Left renal pelvis (tissue), 4 donors: Measurements from ENCODE around the gene TSPYL2. TPM values are rescaled to one million over a fixed set of nuclear protein-coding genes. Genes with fewer than 3 reads are reported as not detected.

ENCODE experiments used
- DNase-seq, 4 donors: peaks; one replicate each; pipeline ENCODE4 v3.0.0-alpha.2; 2013; ENCODE audit warnings: low read depth in 4 of 4, low spot score in 3 of 4
- polyA plus RNA-seq, 4 donors: library from polyadenylated mRNA; unstranded; fragments of 120-200 nt; gene quantifications; one replicate each; pipeline ENCODE4 v1.2.1, GENCODE V29; 2013; ENCODE audit not compliant: insufficient read length in 4 of 4

The TSPYL2 gene
- polyA plus RNA-seq, 4 donors = 31.2 to 43.8 (median 34.5) TPM

GRCh38 chrX:53078943-53079342 lies 3.2 kb upstream of the TSPYL2 start:
- DNase-seq = no peak

- DNase-seq = no peak
Measured at GRCh38 chrX:53080628-53081580, 1.3 kb upstream of the TSPYL2 start.

GRCh38 chrX:53082773-53083616 lies 828 bp downstream of the TSPYL2 start:
- DNase-seq = no peak

- DNase-seq = no peak
Measured at GRCh38 chrX:53084043-53084570, 1.9 kb downstream of the TSPYL2 start.

GRCh38 chrX:53084863-53085262 lies 2.7 kb downstream of the TSPYL2 start:
- DNase-seq = no peak

- DNase-seq = no peak
Measured at GRCh38 chrX:53085661-53086229, 3.6 kb downstream of the TSPYL2 start.

- no peak for DNase-seq
Measured at GRCh38 chrX:53086464-53086863, 4.3 kb downstream of the TSPYL2 start.

GRCh38 chrX:53087388-53087831 lies 5.2 kb downstream of the TSPYL2 start:
- DNase-seq = no peak

GRCh38 chrX:53088136-53088974 lies 6.2 kb downstream of the TSPYL2 start:
- DNase-seq = peak in 1 of 4 donors; percentile 60

GRCh38 chrX:53089224-53089842 lies 7.2 kb downstream of the TSPYL2 start:
- no peak for DNase-seq

- no peak for DNase-seq
Measured at GRCh38 chrX:53089925-53090324, 7.8 kb downstream of the TSPYL2 start.

- DNase-seq = no peak
Measured at GRCh38 chrX:53091354-53091753, 9.2 kb downstream of the TSPYL2 start.

GRCh38 chrX:53093177-53093655 lies 11.0 kb downstream of the TSPYL2 start:
- no peak for DNase-seq

- peak in 3 of 4 donors; percentile 73 to 90 (median 88) for DNase-seq
Measured at GRCh38 chrX:53093748-53094581, 11.8 kb downstream of the TSPYL2 start, which contains the start of gene KANTR. Gene KANTR, plus strand, starts transcription at chrX:53094142. Its CDS starts 30,131 bp downstream, at chrX:53124273.

- DNase-seq = no peak
Measured at GRCh38 chrX:53094582-53094905, 12.4 kb downstream of the TSPYL2 start.

- DNase-seq = no peak
Measured at GRCh38 chrX:53095796-53096195, 13.6 kb downstream of the TSPYL2 start.

- no peak for DNase-seq
Measured at GRCh38 chrX:53114864-53115549, 32.8 kb downstream of the TSPYL2 start.

GRCh38 chrX:53115550-53115874 lies 33.3 kb downstream of the TSPYL2 start:
- DNase-seq = no peak
